HG03066 (cell line): ENCODE measurements around the gene U2AF2.
"Not testable (repeated sequence)": the region's sequence is repeated elsewhere in the genome, so short reads cannot be mapped to it uniquely, and the experiment has no call there.

ENCODE experiments used
- ATAC-seq: cut with Tn5 transposase; IDR thresholded peaks from one replicate; pipeline ENCODE4 v1.9.1; 2021; ENCODE audit warnings: low read depth; ENCODE audit not compliant: unreplicated experiment

U2AF2 gene

GRCh38 chr19:55700813-55701212 is 46.0 kb downstream of the U2AF2 start:
- ATAC-seq = no peak

GRCh38 chr19:55702131-55702627 is 47.3 kb downstream of the U2AF2 start:
- ATAC-seq = no peak

GRCh38 chr19:55703790-55704215 is 49.0 kb downstream of the U2AF2 start:
- ATAC-seq = no peak

DNA sequence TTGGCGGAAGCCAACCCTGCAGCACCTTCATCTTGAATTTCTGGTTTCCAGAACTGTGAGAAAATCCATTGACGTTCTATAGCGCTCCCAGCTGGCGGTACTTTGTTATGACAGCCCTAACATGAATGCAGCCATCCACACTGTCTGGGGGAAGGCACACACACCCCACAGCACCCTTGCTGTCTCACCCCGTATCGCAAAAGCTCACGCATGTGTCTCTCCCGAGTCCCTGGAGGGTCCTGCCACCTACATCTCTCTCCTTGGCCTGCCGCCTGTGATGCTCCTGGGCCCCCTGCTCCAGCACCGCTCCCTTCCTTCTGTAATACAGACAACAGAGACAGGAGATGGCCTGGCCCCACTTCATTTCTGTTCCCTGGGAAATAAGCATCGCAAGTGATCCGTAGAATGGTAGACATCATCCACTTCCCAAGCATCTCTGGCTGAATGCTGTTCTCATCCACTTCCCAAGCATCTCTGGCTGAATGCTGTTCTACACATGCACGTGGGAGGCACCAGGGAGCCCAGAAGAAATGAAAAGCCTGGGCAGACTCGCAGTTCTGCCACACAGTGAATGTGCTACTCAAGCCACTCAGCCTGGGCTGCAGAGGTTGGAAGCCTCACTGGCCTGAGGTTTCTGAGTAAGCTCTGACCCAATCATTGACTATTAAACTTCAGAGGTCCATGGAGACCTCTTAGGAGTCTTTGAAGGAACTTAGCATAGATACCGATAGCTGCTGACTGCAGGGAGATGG is 49.8 kb downstream of the U2AF2 start:
- no peak for ATAC-seq

GRCh38 chr19:55705972-55706371 is 51.1 kb downstream of the U2AF2 start:
- ATAC-seq = no peak

- no peak for ATAC-seq
Measured at GRCh38 chr19:55711719-55712118, 56.9 kb downstream of the U2AF2 start.

DNA sequence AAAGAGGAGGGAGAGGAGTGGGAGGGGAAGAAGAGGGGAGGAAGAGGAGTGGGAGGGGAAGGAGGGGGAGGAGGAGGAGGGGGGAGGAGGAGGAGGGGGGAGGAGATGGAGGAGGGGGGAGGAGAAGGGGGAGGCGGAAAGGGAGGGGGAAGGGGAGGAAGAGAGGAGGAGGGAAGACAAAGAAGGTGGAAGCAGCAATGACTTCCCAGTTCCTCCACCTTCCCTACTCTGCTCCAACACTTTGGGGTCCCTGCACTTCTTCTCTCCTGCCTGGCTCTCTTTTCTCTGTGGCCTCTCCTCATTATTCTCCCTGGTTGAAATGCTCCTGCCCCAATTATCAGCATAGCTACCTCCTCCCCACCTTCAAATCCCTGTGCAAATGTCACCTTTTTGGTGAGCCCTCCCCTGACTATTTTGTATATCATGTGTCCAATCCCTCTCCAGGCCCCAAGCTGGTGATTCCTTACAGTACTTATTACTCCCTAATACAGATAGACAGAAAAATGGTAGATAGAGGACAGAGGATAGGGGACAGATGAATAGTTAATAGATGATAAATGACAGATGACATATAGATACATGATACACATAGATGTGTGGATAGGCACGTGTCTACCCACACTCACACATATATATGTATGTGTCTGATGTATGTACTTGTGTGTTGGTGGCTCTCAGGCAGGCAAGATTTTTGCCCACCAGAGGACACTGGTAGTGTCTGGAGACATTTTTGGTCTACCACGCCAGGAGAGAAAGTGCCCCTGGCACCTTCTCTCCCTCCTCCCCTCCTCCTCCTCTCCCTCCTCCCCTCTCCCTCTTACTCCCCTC is 58.2 kb downstream of the U2AF2 start:
- no peak for ATAC-seq

- ATAC-seq = no peak
Measured at GRCh38 chr19:55716531-55716930, 61.7 kb downstream of the U2AF2 start.

GRCh38 chr19:55717251-55717650 is 62.4 kb downstream of the U2AF2 start:
- ATAC-seq = no peak

- not testable (repeated sequence) for ATAC-seq
Measured at GRCh38 chr19:55717879-55718711, 63.3 kb downstream of the U2AF2 start.

GRCh38 chr19:55720214-55720746 is 65.4 kb downstream of the U2AF2 start:
- ATAC-seq = no peak

- ATAC-seq = no peak
Measured at GRCh38 chr19:55720801-55721200, 66.0 kb downstream of the U2AF2 start.

- ATAC-seq = no peak
Measured at GRCh38 chr19:55723491-55723890, 68.7 kb downstream of the U2AF2 start.
